Esophagus muscularis mucosa (tissue), 4 donors: ENCODE data around the gene BARX1.

Experiments used
- EP300 ChIP-seq: sonication (generic); formaldehyde crosslinking; IDR thresholded peaks from one replicate; pipeline ENCODE4 v1.6.1; 2017; ENCODE audit warnings: antibody characterized with exemption
- POLR2AphosphoS5 ChIP-seq, 2 donors: sonication (generic); formaldehyde crosslinking; IDR thresholded peaks; one replicate each; pipeline ENCODE4 v1.6.1; 2017; ENCODE audit warnings: antibody characterized with exemption in 2 of 2
- TF ChIP-seq, protein P1 (sequence below), 3 experiments: fragments of 200-600 bp in 2 of 3; fragments of 450-650 bp in 1 of 3; sonication (generic) in 2 of 3; IDR thresholded peaks; one replicate each; pipeline ENCODE4 v1.5.1; 2017 to 2019; ENCODE audit warnings: antibody characterized with exemption in 3 of 3, mild to moderate bottlenecking in 2 of 3, moderate library complexity in 1 of 3

DNA sequence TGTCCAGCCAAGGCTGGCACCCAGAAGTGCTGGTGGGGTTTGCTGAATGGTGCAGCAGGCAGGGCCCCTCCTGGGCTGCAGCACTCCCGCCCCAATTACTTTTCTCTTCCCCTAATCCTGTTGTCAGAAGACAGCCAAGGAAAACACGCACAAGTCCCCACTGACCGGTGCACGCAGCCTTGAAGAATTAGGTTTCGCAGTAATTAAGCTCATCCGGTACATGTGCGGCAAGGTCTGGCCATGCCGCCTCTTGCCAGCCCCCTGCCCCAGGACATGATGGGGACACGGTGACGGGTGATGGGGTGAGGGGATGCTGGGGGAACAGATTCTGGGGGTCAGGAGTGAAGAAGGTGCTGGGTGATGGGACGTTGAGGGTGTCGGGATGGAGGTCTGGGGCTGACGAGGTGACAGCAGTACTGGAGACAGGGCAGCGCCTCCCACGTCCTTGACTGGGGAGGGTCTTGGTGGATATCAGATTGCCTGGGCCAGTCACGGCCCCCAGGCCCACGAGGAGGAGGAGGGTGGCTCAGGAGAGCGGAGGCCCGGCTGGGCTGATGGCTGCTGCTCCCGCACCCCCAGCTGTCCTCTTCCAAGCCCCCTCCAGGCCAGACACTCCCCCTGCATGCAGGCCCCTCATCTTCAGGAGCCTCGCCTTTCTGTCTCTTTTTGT is 34.9 kb downstream of the BARX1 start:
- TF ChIP-seq, protein P1, sequence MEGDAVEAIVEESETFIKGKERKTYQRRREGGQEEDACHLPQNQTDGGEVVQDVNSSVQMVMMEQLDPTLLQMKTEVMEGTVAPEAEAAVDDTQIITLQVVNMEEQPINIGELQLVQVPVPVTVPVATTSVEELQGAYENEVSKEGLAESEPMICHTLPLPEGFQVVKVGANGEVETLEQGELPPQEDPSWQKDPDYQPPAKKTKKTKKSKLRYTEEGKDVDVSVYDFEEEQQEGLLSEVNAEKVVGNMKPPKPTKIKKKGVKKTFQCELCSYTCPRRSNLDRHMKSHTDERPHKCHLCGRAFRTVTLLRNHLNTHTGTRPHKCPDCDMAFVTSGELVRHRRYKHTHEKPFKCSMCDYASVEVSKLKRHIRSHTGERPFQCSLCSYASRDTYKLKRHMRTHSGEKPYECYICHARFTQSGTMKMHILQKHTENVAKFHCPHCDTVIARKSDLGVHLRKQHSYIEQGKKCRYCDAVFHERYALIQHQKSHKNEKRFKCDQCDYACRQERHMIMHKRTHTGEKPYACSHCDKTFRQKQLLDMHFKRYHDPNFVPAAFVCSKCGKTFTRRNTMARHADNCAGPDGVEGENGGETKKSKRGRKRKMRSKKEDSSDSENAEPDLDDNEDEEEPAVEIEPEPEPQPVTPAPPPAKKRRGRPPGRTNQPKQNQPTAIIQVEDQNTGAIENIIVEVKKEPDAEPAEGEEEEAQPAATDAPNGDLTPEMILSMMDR (IDR thresholded peaks at IDR 0.05), result no peak
- no peak for TF ChIP-seq POLR2AphosphoS5 (IDR thresholded peaks at IDR 0.05)
- TF ChIP-seq EP300, result no peak
